A673 (cell line): ENCODE results near the gene GMDS. TPM values are rescaled to one million over a fixed set of nuclear protein-coding genes. Genes with fewer than 3 reads are reported as not detected.

Experiments used
- BruUV-seq: library from RNA; stranded (reverse); fragments of 400-500 nt; replicated peaks from 2 replicates; lab custom pipeline; 2021; lab: Mats Ljungman, UMichigan
- CTCF ChIA-PET: fragments of 300-600 bp; sonication (Branson Sonifier 250); formaldehyde crosslinking; loops from one replicate; lab custom pipeline; 2022; ENCODE audit warnings: antibody characterized with exemption; lab: Charles Lee
- POLR2A ChIA-PET: fragments of 300-600 bp; sonication (Branson Sonifier 250); formaldehyde crosslinking; loops from one replicate; lab custom pipeline; 2022; ENCODE audit warnings: antibody characterized with exemption; ENCODE audit not compliant: low non-redundant PET; lab: Charles Lee
- DNase-seq: peaks from one replicate; pipeline ENCODE4 v3.0.0-alpha.2; 2015; ENCODE audit warnings: low spot score
- H3K27ac ChIP-seq: fragments of 200-600 bp; sonication (generic); 2 replicates; pipeline ENCODE4 v1.5.1; 2016; ENCODE audit warnings: mixed run types, low read depth, mild to moderate bottlenecking, mixed read lengths, antibody characterized with exemption, low read length; ENCODE audit not compliant: poor library complexity, severe bottlenecking
- H3K27me3 ChIP-seq: fragments of 200-600 bp; sonication (generic); replicated peaks from 2 replicates; pipeline ENCODE4 v1.6.1; 2017; ENCODE audit warnings: mixed run types, low read depth, mild to moderate bottlenecking, mixed read lengths, antibody characterized with exemption, low read length; ENCODE audit not compliant: insufficient read depth, poor library complexity
- H3K36me3 ChIP-seq: fragments of 200-600 bp; sonication (generic); 2 replicates; pipeline ENCODE4 v1.6.1; 2016; ENCODE audit warnings: mixed run types, mild to moderate bottlenecking, mixed read lengths, antibody characterized with exemption, low read length; ENCODE audit not compliant: insufficient read depth, poor library complexity, severe bottlenecking
- H3K4me1 ChIP-seq: fragments of 200-600 bp; sonication (generic); 2 replicates; pipeline ENCODE4 v1.6.1; 2017; ENCODE audit warnings: mixed run types, mild to moderate bottlenecking, mixed read lengths, antibody characterized with exemption, low read length; ENCODE audit not compliant: insufficient read depth, poor library complexity, severe bottlenecking
- H3K4me3 ChIP-seq: fragments of 200-600 bp; sonication (generic); 2 replicates; pipeline ENCODE4 v1.5.1; 2016; ENCODE audit warnings: low read depth, mixed run types, mild to moderate bottlenecking, mixed read lengths, low read length; ENCODE audit not compliant: poor library complexity, severe bottlenecking
- H3K9me3 ChIP-seq: fragments of 200-600 bp; sonication (generic); 2 replicates; pipeline ENCODE4 v1.6.1; 2016; ENCODE audit warnings: mixed run types, low read depth, mild to moderate bottlenecking, mixed read lengths, antibody characterized with exemption, low read length; ENCODE audit not compliant: poor library complexity, severe bottlenecking
- EZH2 ChIP-seq: fragments of 200-600 bp; sonication (generic); IDR thresholded peaks from 2 replicates; pipeline ENCODE4 v1.6.1; 2017; ENCODE audit warnings: borderline replicate concordance, low read depth, mild to moderate bottlenecking, mixed read lengths, antibody characterized with exemption, low read length; ENCODE audit not compliant: poor library complexity, severe bottlenecking
- intact Hi-C: fragments of 100-400 bp; cut with micrococcal nuclease; formaldehyde crosslinking; loops from one replicate; pipeline ENCODE4 v1.10.0; 2022; ENCODE audit not compliant: unreplicated experiment
- total RNA-seq: library from RNA; stranded (reverse); gene quantifications from 2 replicates; pipeline ENCODE4 v1.2.3, GENCODE V29; 2021
- TF ChIP-seq, protein P1 (sequence below): fragments of 300-800, 200-600 bp; sonication (generic); conservative IDR thresholded peaks from 2 replicates; pipeline ENCODE4 v1.5.1; 2017; ENCODE audit warnings: low read depth, mild to moderate bottlenecking, antibody characterized with exemption, low read length, moderate library complexity, mixed read lengths

GMDS gene
- total RNA-seq, 1 experiment from 2014 or later, result 15.2 TPM

GRCh38 chr6:2229039-2229438 is 16.4 kb downstream of the GMDS start:
- CTCF ChIA-PET, result no interaction called here
- Histone ChIP-seq H3K9me3 (no peaks in the 10 kb centered on the region), H3K27ac (no peak overlapping the region), H3K4me3 (no peak overlapping the region), H3K4me1 (no peaks in the 10 kb centered on the region), H3K36me3 (no peaks in the 10 kb centered on the region), H3K27me3 (no peaks in the 10 kb centered on the region)
- TF ChIP-seq, protein P1, sequence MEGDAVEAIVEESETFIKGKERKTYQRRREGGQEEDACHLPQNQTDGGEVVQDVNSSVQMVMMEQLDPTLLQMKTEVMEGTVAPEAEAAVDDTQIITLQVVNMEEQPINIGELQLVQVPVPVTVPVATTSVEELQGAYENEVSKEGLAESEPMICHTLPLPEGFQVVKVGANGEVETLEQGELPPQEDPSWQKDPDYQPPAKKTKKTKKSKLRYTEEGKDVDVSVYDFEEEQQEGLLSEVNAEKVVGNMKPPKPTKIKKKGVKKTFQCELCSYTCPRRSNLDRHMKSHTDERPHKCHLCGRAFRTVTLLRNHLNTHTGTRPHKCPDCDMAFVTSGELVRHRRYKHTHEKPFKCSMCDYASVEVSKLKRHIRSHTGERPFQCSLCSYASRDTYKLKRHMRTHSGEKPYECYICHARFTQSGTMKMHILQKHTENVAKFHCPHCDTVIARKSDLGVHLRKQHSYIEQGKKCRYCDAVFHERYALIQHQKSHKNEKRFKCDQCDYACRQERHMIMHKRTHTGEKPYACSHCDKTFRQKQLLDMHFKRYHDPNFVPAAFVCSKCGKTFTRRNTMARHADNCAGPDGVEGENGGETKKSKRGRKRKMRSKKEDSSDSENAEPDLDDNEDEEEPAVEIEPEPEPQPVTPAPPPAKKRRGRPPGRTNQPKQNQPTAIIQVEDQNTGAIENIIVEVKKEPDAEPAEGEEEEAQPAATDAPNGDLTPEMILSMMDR, result no peak
- TF ChIP-seq EZH2, result no peak
- no TSS peak for BruUV-seq
- POLR2A ChIA-PET, result no interaction called here
- no peak for DNase-seq
- intact Hi-C loops, result no loop called here

DNA sequence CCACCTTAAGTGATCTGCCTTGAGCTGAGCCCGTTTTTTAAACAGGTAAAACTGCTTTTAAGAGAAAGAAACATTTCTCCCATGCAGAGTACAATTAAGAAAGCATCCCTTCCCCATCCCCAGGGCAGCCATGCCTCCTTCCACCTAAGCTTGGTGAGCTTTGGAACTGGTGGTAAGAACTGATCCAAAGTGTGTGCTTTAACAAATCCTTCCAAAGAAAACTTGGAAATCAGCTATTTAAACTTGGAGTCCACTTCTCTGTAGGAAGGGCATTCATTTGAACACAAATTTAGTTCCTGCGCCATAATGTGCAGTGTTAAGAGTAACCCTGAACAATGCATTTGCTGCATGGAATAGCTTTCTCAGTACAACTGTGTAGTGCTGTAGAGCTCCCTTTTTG is 17.0 kb downstream of the GMDS start:
- no peaks in the 10 kb centered on the region for H3K9me3 ChIP-seq
- TF ChIP-seq EZH2, result no peak
- TF ChIP-seq, protein P1, result no peak
- CTCF ChIA-PET, result no interaction called here
- H3K27me3 ChIP-seq, result no peaks in the 10 kb centered on the region
- no peak overlapping the region for H3K4me3 ChIP-seq
- H3K36me3 ChIP-seq, result no peaks in the 10 kb centered on the region
- POLR2A ChIA-PET, result no interaction called here
- no peaks in the 10 kb centered on the region for H3K4me1 ChIP-seq
- H3K27ac ChIP-seq, result no peak overlapping the region
- no peak for DNase-seq
- BruUV-seq, result no TSS peak
- intact Hi-C loops, result no loop called here

GRCh38 chr6:2226775-2227174 is 18.6 kb downstream of the GMDS start:
- POLR2A ChIA-PET, result no interaction called here
- no peaks in the 10 kb centered on the region for H3K27me3 ChIP-seq
- BruUV-seq, result no TSS peak
- DNase-seq, result no peak
- H3K4me1 ChIP-seq, result no peaks in the 10 kb centered on the region
- CTCF ChIA-PET, result no interaction called here
- H3K4me3 ChIP-seq, result no peak overlapping the region
- H3K9me3 ChIP-seq, result no peaks in the 10 kb centered on the region
- H3K27ac ChIP-seq, result no peak overlapping the region
- no peaks in the 10 kb centered on the region for H3K36me3 ChIP-seq
- TF ChIP-seq, protein P1, result no peak
- no peak for TF ChIP-seq EZH2
- intact Hi-C loops, result no loop called here
